RWPE1 (cell line): ENCODE results near the gene FAM13A.
A peak's percentile ranks its signal among the peaks of the same experiment; 100 is the strongest.

Experiments
- CTCF ChIA-PET: fragments of 350-600 bp; sonication (Branson Sonifier 250); formaldehyde crosslinking; extraction: SDS; loops from one replicate; lab custom pipeline; 2021; lab: Yijun Ruan, JAX
- POLR2A ChIA-PET: fragments of 400-600 bp; formaldehyde crosslinking; extraction: SDS; loops from one replicate; lab custom pipeline; 2020; ENCODE audit warnings: antibody characterized with exemption; ENCODE audit not compliant: low non-redundant PET; lab: Yijun Ruan, JAX
- DNase-seq: peaks from one replicate; pipeline ENCODE4 v3.0.0; 2012; ENCODE audit warnings: low spot score
- H3K27ac ChIP-seq: fragments of 450-650 bp; 2 replicates; pipeline ENCODE4 v1.5.1; 2017
- CTCF ChIP-seq: fragments of 450-650 bp; conservative IDR thresholded peaks from 2 replicates; pipeline ENCODE4 v1.5.1; 2017; ENCODE audit warnings: low read depth, mild to moderate bottlenecking

Gene FAM13A

GRCh38 chr4:89031272-89031671 is 25.7 kb downstream of the FAM13A start:
- ChIA-PET POLR2A (no interaction called here), CTCF (interaction anchor here (0.6 to 2.2 kb wide), 3 partner anchors 8 to 213 kb away, joined by 4 to 13 read pairs (median 6); no protein-coding TSS in a partner anchor)
- no peak for DNase-seq
- no peak overlapping the region for H3K27ac ChIP-seq
- TF ChIP-seq CTCF, result no peak

- POLR2A ChIA-PET, result no interaction called here
- CTCF ChIA-PET, result no interaction called here
- H3K27ac ChIP-seq, result no peak overlapping the region
- DNase-seq, result no peak
- TF ChIP-seq CTCF, result no peak
Measured at GRCh38 chr4:89029591-89029990, 27.4 kb downstream of the FAM13A start.

- CTCF ChIA-PET, result interaction anchor here (1.1 kb wide), 1 partner anchor 208 kb away, joined by 3 read pairs; no protein-coding TSS in a partner anchor
- no peak for TF ChIP-seq CTCF
- DNase-seq, result no peak
- H3K27ac ChIP-seq, result no peak overlapping the region
- POLR2A ChIA-PET, result no interaction called here
Measured at GRCh38 chr4:89026542-89026941, 30.4 kb downstream of the FAM13A start.

GRCh38 chr4:89024051-89024675 is 32.8 kb downstream of the FAM13A start:
- CTCF ChIA-PET, result interaction anchor here (0.6 to 4.6 kb wide), 10 partner anchors 8 to 1665 kb away, joined by 3 to 89 read pairs (median 4); no protein-coding TSS in a partner anchor
- DNase-seq, result peak; percentile 70

GRCh38 chr4:89023140-89023539 is 33.8 kb downstream of the FAM13A start:
- TF ChIP-seq CTCF, result no peak
- ChIA-PET CTCF (interaction anchor here (0.6 to 4.6 kb wide), 10 partner anchors 9 to 1664 kb away, joined by 3 to 89 read pairs (median 4); no protein-coding TSS in a partner anchor), POLR2A (no interaction called here)
- H3K27ac ChIP-seq, result no peak overlapping the region
- no peak for DNase-seq

More at GRCh38 chr4:89024051-89024675, 32.8 kb downstream of the FAM13A start:
- H3K27ac ChIP-seq, result no peak overlapping the region
- TF ChIP-seq CTCF, result peak; percentile 76
- POLR2A ChIA-PET, result no interaction called here

- no peak for DNase-seq
- TF ChIP-seq CTCF, result no peak
- no peak overlapping the region for H3K27ac ChIP-seq
- ChIA-PET POLR2A (no interaction called here), CTCF (interaction anchor here (0.7 to 4.6 kb wide), 4 partner anchors 9 to 205 kb away, joined by 4 to 89 read pairs (median 6); no protein-coding TSS in a partner anchor)
Measured at GRCh38 chr4:89022426-89023128, 34.4 kb downstream of the FAM13A start.
